Stimulated activated CD4-positive, alpha-beta T cell treated with anti-CD3 and anti-CD28 coated beads, Interleukin-4, amount 100 ng/mL, for 48 hours (primary cell): ENCODE results near the gene ABHD10.

ENCODE experiments used
- DNase-seq, 2 donors: peaks; one replicate each; pipeline ENCODE4 v3.0.0-alpha.2; 2020; ENCODE audit warnings: low read depth in 2 of 2

The ABHD10 gene

DNA sequence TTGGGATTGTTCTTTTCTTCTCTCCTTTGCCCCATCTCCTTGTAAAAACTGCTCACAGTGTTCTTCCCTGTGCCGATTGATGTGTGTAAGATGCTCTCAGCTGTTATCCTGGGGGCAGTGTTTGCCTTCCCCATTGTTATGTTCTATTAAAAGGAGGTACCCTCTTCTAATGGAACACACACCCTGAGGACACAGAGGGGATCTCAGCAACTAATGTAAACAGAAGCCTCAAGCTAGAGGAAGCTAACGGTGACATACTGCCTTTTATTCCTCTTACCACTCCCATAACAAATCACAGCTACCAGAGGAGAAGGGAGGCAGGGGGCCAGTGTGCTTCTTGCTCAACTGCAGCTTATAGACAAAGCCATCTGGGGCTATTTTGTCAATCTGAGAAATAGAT is 22.1 kb downstream of the ABHD10 start:
- no peak for DNase-seq

DNA sequence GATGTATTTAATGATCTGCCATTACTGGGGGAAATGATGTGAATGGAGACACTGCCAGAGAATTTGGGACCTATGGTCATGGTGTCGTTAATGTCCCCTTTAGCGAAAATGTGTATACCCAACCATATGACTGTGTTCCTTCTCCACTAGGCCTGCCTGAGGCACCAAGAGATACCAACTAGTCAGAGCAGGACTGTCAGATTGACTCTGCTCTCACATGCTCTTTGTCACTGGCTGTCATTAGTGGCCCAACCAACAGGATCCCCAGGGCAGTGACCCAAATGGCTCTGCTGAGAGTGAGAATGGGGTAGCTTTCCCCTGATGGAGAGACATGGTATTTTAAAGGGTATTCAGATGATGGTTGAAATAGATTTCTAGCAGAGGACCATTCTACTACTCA is 22.7 kb downstream of the ABHD10 start:
- no peak for DNase-seq

DNA sequence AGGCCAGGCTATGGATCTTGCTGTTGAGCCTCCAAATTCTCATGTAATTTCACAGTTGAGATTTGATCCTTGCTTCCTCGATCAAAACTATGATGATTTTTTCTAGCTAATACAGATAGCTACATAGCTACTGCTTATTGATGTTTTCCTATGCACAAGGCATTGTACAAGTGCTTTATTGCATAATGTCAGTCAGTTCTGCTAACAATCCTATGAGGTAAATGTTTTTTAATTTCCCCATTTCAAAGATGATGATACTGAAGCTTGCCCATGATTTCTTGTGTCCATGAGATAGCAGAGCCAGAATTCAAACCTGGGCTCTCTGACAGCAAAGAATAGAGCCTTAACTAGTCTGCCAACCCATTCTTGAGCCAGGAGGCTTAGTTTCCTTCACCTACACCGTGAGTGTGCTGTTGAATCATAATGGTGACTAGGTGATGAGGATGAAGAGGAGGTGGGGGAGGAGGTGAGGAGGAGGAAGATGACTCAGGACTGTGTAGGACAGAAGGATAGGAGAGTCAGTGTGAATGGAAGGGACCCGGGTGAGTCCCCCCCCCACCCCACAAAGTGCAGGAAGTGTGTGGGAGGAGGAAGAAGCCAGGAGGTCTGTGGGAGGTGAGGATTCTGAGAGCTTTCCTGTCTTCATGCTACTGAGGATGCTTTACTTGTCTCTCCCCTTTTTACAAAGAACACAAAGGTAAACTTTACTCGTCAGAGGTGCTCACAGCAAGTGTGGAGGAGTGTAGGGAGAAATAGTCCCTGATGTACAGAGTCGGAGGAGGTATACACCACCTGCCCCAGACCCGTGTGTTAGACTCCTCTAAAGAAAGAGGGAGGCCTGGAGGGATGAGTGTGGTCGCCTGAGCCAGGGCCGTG is 23.5 kb downstream of the ABHD10 start:
- DNase-seq: peak in 1 of 2 donors; percentile 26

DNA sequence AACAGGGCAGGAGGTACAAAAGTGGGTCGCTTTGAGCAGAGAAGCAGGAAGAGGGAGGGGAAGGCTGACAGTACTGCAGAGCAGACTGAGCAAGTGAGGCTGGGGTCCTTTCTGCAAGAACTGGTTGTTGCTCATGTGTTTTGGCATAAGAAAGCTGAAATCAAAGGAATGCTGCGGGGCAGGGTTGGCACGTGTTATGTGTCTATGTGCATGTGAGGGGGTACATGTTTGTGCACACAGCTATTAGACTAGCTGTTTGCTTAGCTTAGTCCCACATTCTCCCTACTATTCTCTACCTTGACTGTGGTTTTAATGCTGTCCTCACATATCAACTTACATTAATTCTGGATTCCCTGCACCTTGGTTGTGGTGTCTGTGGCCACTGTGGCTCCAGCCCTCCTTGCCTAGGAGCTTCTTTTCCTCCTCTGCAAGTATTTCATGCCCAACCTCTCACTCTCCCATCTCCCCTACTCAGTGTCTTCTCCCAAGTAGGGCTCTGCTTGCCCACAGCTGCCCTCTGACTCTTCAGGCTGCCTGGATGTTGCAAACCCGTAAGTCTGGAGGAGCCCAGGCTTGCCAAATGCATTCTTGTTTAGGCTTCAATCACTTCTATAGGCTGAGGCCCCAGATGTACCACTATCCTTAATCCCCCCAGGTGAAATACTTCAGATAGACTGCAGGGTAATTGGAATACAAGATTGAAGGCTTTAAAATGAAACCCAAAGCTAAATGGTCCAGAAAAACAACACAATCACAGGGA is 24.7 kb downstream of the ABHD10 start:
- DNase-seq: no peak

DNA sequence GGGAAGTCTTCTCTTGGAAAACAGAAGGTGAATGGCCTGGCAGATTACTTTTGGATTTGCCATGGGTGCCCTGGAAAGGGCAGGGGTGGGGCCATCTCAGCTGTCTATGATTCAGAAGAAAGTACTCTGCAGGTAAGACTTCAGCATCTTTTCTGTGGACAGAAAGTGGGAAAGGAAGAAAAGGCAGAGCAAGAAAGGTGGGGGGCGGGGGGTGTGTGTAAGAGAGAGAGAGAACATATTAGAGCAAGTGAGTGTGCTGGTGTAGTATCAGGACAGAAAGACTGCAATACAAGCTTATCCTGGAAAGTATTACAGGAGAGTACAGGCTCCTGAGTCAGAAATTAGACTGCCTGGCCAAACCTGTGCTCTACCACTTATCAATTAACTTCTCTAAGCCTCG is 25.4 kb downstream of the ABHD10 start:
- no peak for DNase-seq

DNA sequence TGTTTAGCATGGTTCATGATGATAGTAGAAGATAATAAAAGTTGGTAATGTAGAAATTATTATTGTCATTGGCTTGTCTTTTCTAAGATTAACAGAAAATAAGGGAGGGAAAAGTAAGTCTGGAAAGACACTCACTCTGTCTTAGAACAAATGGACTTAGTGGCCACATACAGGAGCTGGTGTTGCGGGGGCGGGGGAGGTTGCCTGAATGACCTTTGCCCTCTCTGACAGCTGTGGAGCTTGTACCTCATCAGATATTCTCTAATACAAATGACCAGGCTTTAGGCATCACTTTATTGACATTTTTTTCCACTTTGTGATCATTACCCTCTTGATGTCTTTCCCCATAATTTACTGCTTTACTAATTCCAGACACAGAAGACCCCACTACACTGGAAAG is 25.8 kb downstream of the ABHD10 start:
- no peak for DNase-seq

DNA sequence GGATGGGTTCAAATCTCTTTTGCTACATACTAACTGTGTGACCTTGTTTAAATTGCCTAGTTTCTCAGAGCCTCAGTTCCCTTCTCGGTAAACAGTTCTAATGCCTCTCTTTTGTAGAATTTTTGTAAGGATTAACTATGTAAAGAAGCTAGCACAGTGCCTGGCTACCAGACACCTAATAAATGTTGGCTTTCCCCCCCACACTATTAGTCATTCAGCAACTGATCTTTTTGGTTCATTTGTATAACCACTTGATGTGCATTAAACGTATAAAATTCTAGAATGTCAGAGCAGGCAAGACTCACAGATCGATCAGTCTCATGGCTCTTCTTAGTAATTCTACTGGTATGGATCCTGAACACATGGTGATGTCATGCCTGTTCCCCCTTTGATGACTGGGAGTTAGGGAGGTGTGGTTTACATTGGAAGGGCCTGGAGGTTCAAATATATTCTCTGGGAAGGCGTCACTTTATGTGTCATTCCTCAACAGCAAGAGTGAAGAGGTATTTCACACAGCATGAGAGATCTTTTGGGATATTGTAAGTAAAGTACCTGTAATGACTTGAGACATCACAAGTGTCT is 26.4 kb downstream of the ABHD10 start:
- DNase-seq: no peak

DNA sequence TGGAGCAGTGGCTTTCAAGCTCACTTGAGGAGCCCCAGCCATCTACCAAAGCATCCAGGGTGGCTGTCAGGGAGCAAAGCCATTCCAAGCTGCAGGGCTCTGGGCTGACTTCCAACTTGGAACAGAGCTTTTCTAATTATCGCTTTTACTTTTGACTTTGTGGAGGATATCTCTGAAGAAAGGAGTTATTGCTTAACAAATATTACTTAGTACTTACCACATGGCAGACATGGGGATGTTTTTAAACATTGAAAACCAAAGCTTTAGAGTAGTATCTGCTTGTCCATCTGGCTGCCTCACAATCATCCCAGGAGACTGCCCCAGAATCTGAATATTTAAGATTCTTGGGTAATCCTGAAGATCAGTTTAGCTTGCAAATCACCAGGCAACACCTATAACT is 28.8 kb downstream of the ABHD10 start:
- DNase-seq: no peak

DNA sequence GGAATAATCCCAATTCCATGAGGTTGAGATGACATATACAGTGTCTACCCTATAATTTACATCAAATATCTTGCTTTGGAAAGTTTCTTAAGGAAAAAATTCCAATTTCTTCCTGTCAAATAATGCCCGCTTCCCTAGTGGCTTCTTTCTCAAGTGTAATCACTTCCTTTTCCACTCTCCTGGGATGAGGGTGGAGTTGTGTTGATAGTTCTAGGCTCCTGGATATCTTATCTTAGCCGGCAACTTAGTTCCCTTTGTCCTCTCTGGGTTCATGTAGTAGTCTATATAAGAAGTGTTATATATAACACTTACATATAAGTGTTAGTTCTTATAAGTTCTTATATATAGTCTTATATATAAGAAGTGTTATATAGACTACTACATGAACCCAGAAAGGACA is 30.8 kb downstream of the ABHD10 start:
- no peak for DNase-seq

DNA sequence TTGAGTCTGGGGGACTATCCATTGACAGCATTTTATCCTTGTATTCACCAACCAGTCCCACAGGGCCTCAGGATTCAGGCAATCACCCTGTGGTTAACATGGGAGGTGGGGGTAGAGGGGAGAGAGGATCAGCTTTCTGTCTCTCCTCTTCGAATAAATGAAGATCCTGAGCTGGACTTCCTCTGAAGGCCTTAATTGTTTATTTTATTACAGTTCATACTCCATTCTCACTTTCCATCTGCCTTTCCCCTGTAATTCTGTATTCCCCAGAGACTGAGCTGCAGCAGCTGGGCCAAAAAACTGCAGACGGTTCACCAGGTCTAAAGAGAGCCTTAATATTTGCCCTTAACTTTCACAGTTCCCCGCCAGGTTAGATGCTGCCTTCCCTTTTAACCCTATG is 31.8 kb downstream of the ABHD10 start:
- DNase-seq: no peak

DNA sequence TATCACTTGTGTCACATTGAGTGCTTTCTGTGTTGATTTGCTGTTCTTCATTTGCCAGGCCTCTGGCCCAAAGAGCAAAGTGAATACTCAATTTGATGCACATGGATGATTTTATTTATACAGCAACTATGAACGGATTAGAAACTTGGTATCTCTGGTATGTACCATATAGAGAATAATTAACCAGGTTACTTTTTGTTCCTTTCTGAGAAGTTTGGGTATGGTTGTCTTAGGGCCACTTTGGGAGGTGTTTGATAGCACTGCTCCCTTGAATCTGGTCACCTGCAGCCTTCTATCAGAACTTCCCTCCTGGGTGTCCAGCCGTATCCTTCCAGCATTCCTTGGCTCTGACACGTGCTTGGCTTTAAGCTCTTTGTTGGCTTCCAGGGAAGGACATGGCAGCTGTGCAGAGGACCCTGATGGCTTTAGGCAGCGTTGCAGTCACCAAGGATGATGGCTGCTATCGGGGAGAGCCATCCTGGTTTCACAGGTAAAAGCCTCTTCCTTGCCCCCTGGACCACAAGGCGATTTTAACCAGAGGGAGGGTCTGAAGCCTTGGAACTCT is 32.6 kb downstream of the ABHD10 start:
- DNase-seq: no peak

DNA sequence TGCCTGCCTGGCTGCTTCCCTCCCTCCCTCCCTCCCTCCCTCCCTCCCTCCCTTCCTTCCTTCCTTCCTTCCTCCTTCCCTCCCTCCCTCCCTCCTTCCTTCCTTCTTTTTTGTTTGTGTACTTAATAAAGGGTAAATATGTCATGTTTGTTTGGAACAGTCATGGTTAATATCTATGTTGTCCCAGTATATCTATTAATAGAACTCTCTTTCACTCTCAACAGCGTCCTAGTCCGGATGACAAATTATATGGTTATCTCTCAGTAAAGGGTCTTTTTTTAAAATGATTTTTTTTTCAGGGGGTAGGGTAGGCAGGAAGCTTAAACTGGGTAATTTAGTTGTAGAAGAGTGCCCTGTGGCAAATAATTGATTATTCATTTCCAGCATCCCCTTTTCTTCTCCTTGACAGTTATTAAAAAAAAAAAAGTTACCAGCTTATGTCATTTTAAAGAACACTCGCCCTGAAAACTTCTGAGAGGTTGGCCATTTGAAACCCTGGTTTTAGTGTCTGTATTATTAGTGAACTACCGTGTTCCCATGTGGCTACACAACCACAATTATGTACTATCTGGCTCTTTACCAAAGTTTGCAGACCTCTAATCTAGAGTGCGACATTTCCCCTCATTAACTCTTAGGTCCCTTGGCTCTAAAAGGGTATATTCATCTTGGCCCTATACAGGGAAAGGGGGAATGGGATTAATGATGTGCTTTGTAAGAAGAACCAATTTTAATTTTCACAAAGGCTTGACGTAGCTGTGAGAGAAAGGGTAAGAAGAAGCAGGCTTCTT is 33.6 kb downstream of the ABHD10 start:
- DNase-seq: no peak

DNA sequence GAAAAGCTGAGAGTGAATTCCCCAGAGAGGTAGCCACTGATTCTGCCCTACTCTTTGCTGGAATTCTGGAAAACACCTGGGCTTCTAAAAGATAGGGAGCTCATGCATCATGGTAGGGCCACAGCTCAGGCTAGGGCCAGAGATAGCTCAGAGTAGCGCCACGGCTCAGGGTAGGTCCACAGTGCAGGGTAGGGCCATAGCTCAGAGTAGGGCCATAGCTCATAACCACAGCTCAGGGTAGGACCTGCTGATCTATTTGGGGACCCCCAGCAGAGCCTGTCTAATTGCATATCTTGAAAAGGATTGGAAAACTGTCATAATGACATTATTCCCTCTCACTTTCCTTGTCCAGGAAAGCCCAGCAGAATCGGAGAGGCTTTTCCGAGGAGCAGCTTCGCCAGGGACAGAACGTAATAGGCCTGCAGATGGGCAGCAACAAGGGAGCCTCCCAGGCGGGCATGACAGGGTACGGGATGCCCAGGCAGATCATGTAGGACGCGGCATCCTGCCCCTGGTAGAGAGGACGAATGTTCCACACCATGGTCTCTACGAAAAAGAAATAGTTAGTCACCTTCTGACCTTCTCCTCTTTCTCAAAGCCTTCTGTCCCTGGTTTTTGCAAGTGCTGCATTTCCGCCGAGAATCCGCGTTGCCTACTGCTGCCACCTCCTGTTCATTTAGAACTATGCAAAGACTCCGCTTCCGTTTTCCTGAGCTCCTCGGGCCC is 34.4 kb downstream of the ABHD10 start:
- peak in 1 of 2 donors; percentile 54 for DNase-seq

DNA sequence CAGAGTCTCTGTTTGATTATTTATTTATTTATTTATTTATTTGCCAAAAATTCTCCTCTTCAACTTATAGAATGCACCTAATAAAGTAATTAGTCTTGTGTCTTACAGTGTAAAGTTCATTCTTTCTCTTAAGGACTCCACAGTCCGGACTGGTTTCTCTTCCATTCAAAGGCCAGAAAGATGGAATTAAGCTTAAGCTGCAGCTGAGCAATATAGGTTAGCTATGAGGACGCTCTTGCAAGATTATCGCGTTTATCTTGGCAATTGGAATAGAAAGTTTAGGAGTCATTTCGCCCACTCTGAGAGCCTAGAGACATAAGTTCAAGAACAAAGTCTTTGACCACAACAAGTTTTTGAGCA is 34.9 kb downstream of the ABHD10 start:
- DNase-seq: no peak

DNA sequence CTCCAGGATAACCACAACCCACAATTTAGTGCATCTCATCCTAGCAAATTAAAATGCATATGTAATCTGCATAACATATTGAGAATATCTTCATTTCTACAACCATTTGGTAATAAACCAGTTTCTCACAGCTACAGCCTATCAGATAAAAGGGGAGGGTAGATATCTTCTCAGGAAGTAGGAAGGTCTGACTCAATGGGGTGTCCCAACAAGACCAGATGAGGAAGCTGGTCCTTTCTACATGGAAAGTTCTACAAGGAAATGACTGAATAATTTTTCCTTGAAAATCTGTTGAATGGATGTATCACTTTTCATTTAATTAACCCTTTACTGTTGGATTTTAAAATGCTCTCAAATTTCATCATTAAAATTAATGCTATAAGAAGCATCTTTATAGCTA is 38.3 kb downstream of the ABHD10 start:
- DNase-seq: no peak

DNA sequence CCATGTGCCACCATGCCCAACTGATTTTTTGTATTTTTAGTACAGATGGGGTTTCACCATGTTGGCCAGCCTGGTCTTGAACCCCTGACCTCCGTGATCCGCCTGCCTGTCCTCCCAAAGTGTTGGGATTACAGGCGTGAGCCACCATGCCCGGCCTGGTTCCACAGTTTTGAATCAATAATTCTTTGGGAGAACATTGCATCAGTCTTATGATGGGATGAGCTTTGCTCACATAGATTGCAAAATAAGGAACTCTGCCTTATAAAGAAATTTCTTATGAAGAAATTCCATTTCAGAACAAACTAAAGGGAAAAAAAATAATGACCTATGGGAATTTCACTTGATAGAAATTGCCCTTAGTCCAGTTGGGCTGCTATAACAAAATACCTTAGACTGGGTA is 39.9 kb downstream of the ABHD10 start:
- no peak for DNase-seq

DNA sequence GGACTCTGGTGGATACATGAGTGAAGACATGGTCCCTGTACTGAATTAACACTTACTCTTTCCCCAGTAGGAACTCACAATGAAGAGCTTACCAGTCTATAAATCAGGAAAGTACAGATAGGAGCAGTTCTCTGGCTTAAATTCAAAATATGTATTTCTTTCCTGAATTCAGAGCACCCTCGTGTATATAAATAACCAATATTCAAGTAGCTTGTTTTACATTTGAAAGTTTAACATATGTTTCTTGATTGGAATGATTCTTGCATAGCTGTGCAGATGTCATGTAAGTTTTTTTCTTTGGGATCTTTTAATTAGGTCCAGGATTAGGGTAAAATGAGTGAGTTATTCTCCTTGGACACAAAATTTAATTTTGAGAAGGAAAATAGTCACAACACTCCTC is 40.9 kb downstream of the ABHD10 start:
- no peak for DNase-seq

DNA sequence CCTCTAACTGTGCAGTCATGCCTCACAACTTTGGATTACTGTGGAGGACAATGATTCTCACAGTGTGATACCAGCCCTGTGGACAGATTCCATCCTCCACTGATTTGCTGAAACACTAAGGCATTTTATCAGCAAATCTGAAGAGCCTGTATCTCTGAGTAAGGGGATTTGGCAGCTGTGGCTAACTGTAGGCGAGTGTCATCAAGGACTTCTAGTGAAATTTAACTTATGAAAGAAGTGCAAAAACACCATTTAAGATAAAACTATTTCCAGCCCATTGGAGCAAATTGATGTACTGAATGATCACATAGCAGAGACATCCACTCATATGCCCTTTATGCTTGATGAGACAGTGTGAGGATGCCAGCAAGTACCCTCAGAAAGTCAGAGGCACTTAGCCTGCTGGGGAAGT is 41.9 kb downstream of the ABHD10 start:
- DNase-seq: no peak

DNA sequence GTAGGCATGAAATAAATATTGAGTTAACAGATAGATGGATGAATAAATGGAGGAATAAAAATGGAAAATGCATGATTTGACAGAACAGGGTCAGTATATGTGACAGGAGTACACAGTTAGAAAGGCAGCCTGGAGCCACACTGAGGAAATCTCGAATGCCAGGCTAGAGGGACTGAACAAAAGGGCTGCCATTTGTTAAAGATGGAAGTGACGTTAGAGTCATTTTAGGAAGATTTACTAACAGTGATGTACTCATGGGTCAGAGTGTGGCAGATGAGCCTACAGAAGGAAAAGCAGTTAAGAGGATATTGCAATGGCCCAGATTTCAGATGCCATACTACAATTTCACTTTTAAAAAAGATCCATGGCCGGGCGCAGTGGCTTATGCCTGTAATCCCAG is 48.3 kb downstream of the ABHD10 start:
- DNase-seq: no peak

DNA sequence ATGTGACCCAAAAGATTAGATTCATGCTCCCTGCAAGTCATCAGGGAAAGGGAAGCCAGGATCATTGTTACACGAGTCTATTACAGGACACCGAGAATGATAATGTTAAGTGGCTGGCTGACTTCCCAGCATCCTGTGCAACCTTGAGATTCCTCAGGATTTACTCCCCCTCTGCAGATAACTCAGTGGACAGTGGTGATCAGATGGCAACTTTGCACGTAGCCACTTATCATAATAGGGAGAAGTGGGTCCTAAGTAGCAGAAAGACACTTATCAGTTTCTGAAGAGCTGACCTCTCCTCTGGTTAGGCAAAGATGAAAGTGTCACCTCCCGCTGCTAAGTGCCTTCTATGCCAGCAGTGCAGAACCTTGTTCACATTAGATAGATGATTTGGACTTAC is 49.0 kb downstream of the ABHD10 start:
- no peak for DNase-seq

DNA sequence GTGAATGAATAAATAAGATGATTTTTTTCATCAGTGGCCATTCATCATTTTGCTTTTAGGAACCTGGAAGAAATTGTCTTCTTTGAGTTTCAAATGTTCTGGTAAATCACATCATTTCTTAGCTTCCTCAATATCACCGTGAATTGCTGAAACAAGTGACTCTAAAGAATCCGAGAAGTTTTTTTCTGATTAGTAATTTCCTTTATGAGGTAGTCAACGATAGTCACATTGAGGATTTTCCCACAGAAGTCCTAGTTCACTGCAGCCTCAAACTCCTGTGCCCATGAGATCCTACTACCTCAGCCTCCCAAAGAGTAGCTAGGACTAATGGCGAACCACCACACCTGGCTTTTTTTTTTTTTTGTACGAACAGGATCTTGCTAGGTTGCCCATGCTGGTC is 52.1 kb downstream of the ABHD10 start:
- no peak for DNase-seq
